Activated CD4-positive, alpha-beta T cell treated with anti-CD3 and anti-CD28 coated beads, Interleukin-10, Interleukin-2, amounts not matched to agents 100 ng/mL and 50 ng/mL, durations not matched to agents 16 hours and 8 hours (primary cell): Measurements from ENCODE around the gene LYVE1.
A peak's percentile ranks its signal among the peaks of the same experiment; 100 is the strongest.

Source experiments
- DNase-seq: peaks from one replicate; pipeline ENCODE4 v3.0.0-alpha.2; 2020

The LYVE1 gene

GRCh38 chr11:10551845-10552352 lies 16.6 kb downstream of the LYVE1 start:
- no peak for DNase-seq

GRCh38 chr11:10551290-10551592 lies 17.2 kb downstream of the LYVE1 start:
- DNase-seq = no peak

- DNase-seq = no peak
Observed at GRCh38 chr11:10550503-10551289, 17.8 kb downstream of the LYVE1 start.

- no peak for DNase-seq
Observed at GRCh38 chr11:10544491-10545465, 23.7 kb downstream of the LYVE1 start.

DNA sequence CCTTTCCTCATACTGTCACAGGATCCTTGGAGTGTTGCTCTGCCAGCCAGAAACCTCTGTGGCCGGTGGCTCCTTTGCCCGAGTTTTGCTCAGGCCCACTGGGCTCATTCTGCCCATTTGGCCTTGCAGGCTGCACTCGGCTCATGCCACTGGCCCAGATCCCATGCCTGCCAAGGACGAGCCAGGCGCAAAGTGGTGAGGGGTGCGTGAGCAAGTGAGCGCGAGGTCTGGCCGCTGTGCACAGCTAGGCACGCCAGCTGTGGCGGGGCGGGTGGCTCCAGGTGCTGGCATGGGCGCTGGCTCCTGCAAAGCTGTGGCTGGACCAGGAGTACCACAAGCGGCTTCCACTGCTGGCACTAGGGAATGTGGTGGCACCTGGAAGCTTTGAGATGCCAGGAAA lies 24.7 kb downstream of the LYVE1 start:
- no peak for DNase-seq

DNA sequence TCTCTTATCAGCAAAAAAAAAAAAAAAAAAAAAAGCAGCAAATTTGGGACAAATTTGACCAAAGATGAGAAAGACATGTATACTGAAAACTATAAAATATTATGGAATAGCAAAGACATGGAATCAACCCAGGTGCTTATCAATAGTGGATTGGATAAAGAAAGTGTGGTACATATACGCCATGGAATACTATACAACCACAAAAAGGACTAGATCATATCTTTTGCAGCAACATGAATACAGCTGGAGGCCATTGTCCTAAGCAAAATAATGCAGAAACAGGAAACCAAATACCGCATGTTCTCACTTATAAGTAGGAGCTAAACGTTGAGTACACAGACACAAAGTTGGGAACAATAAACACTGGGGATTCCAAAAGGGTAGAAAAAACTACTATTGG lies 25.7 kb downstream of the LYVE1 start:
- no peak for DNase-seq

DNA sequence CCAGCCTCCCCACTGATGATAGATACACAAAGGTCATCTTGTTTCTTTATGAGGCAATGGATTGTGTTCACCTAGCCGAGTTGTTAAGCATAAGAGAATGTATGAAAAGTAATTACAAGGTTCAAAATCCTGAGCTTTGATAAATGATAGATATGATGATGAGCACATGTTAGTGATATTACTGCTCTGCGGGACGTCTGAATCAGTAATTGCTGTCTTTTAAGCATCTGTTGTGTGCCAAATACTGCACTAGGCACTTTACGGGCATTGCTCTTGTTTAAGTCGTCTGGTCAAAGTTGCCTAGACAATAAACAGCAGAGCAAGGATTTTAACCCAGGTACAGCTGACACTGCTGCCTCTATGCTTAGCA lies 26.9 kb downstream of the LYVE1 start:
- DNase-seq = no peak

- peak; percentile 96 for DNase-seq
Observed at GRCh38 chr11:10540915-10541560, 27.4 kb downstream of the LYVE1 start, which contains the start of gene RNF141. Gene RNF141 (minus strand): TSS chr11:10541187. CDS start chr11:10534158, 7,029 bp downstream.

DNA sequence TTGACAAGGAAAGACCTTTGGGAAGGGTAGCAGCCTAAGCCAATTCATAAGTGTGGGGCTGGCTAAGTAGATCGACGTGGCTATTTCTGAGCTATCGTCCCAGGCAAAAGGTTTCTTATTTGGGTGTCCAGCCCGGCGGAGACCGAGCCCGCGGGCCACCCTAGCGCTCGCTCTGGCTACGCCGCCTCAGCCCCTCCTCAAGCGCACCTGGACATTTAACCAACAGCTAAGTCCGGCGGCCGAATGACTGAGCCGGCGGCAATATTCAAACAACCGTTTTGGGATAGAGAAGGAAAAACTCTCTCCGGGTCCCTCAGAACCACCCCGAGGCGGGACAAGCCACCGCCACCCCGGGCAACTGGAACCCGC lies 27.9 kb downstream of the LYVE1 start:
- DNase-seq = no peak

DNA sequence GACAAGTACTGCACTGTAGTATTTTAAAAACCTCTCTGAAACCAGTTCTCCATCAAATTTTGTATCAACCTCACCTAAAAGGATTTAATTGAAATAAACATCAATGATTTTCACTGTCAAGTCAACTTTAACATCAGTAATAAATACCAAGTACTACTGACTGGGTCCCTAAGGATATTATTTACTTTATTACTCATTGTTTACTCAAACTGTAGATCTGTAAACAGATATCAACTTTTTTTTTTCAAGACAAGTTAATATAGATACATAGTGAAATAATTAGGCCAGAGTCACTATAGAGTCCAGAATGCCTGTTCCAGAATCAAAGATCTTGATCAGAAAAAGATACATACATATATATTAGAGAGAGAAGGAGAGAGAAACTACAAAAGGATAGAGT lies 29.1 kb downstream of the LYVE1 start:
- DNase-seq = no peak

DNA sequence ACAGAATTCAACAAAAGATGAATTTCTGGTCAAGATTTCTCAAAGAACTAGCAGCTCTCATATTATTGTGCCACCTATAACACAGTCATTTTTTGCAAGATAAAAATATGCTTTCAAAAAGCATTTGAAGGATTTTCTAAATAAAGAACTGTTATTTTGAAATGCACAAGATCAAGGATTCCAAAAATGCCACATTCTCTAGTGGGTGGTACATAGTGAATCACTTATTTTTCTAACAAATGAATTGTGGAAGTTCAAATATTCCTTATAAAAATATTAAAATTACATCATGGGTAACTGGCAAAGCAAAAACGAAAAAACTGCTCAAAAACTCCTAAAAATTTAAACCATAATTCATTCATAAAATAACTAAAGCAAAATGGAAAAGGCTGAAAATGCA lies 29.5 kb downstream of the LYVE1 start:
- DNase-seq = no peak

GRCh38 chr11:10537600-10537999 lies 30.9 kb downstream of the LYVE1 start:
- DNase-seq = no peak

DNA sequence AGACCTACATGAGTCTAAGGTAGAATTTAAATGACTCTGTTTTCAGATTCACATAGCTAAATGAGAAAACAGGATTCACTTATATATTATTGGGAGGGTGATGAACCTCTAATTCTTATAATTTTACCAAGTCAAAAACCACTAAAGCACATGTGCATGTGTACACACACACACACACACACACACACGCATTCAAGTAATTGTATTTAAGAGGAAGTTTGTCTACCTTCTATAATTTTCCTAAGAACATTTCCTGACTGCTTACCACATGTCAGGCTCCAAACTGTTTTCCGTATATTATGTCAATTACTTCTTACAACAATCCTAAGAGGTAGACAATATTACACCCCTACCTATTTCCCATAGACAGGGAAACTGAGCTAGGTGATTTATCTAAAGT lies 34.1 kb downstream of the LYVE1 start:
- no peak for DNase-seq

DNA sequence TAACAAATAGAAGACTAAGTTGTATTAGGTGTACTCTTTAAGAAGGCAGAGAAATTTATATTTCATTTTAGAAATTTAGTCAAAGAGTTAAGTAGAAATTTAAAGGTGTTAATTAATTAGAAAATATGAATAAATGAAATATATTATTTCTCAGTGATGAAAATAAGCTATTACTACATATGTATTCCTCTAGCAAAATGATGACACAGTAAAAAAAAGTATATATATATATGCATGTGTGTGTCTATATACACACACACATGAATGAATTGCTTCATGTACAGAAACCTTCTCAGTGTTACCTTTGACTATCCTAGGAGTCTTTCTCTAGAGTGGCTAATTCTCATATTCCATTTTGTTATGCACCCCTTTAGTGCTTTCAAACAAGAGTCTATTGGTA lies 35.1 kb downstream of the LYVE1 start:
- DNase-seq = no peak

- no peak for DNase-seq
Observed at GRCh38 chr11:10532526-10532925, 35.9 kb downstream of the LYVE1 start.

- no peak for DNase-seq
Observed at GRCh38 chr11:10529279-10529678, 39.2 kb downstream of the LYVE1 start.

DNA sequence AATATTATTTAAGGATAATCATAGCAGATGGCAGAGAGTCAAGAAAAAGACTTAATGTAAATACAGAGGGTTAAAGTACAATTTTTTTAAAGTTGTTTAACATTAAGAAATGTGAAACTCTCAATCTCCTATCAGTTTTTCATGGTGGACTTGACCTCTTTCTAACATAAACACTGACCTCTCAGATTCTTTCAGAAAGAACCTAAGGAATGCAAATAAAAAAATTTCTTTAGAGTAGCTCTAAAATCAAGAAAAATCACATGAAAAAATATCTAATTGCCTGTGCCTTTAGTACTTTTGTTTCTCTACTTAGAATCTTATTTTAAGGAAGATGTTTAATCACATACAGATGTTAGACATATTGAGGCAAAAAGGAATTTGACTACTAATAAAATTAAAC lies 40.3 kb downstream of the LYVE1 start:
- no peak for DNase-seq

DNA sequence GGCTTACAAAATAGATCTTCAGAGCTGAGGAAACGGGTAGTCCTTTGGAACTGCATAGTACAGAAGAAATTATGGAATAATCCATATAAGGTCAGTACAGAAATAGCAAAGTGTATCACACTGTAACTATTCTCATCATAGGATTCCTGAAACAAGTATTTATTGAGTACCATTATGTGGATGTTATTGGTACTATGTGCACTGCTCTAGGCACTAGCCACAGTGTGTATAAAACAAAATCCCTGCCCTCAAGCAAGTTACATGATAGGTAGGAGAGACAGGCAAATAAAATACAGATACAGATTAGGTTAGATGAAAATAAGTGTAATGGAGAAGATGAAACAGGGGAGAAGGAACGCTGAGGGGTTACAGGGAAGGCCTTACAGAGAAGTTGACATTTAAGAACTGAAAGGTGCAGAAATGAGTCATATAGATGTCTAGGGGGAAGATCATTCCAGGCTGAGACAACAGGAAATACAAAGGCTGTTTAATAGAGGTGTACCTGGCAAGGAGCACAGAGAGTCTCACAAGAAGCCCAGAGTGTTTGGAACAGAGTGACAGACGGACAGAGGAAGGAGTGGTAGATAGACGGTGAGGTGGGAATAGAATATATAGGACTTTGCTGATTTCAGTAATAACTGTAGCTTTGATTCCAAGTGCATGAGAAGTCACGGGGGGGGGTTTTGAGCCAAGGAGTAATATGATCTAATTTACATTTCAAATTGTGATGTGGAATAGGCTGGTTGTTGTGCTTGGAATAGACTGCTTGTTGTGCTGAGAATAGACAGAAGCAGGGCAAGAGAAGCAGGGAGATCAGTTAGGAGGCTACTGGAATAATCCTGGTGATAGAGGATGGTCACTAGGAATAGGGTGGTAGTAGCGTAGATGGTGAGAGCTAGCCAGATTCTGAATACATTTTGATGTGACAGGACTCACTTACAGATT lies 41.2 kb downstream of the LYVE1 start:
- DNase-seq = peak; percentile 30

DNA sequence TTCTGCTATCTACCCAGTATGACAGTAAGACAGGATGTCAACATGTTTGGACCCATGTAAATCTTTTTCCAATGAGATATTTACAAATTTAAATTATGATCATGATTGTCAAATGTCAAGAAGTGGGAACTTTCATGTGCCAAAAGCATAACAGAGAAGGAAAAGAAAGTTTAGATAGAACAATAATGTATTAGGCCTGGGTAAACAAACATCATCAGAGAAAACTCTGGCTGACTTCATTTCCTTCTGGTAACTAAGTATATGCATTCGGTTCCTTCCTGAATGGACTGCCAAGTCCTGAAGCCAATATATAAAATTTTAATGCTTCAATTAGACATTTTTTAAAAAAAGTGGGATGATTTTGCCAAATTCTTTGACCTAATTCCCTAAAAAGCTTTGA lies 44.0 kb downstream of the LYVE1 start:
- DNase-seq = no peak

GRCh38 chr11:10522921-10523320 lies 45.5 kb downstream of the LYVE1 start:
- no peak for DNase-seq

- DNase-seq = no peak
Observed at GRCh38 chr11:10522276-10522675, 46.2 kb downstream of the LYVE1 start.

DNA sequence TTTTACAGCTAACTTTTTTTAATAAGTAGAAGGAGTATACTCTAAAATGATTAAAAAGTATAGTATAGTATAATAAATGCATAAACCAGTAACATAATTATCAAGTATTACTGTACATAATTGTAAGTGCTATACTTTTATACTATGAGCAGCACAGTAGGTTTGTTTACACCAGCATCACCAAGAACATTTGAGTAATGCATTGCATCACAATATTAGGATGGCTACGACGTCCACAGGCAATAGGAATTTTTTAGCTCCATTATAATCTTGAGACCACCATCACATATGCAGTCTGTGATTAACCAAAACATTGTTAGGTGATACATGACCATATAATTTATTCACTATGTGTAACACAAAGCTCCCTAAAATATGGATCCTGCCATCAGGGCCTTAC lies 47.9 kb downstream of the LYVE1 start:
- no peak for DNase-seq
